ENCODE results near the gene ANXA4.
A peak's percentile ranks its signal among the peaks of the same experiment; 100 is the strongest.
"Not testable (repeated sequence)": the region's sequence is repeated elsewhere in the genome, so short reads cannot be mapped to it uniquely, and the experiment has no call there.

ANXA4 gene

GRCh38 chr2:69721022-69721421 is 20.9 kb upstream of the ANXA4 start:
- no peak for DNase-seq

- no peak for DNase-seq
Observed at GRCh38 chr2:69723791-69724190, 18.1 kb upstream of the ANXA4 start.

DNA sequence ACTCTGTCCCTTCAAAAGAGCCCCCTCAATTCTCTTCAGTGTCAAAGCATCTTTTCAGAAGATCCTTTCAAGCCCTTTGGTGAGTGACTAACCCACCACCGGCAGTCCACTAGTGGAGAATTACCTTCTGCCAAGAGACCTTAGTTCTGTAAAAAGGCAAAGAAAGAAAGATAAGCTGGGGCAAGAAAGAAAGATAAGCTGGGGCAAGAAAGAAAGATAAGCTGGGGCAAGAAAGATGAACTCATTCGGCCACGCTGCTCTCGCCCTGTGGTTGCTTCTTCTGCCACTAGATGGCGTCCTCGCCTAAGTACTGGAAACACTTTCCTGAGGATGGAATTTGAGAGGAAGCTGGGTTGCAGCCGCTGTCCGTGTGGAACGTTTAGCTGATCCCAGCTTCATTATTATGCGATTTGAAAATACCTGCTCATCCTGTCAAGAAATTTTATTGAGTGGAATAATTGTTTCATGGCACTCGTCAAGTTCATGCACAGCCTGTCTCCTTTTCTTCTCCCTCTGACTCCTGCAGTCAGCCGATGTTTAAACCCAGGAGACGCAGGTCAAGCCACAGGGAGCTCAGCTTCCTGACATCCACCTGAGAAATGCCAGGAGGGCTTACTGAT is 17.3 kb upstream of the ANXA4 start:
- DNase-seq, result peak; percentile 91

DNA sequence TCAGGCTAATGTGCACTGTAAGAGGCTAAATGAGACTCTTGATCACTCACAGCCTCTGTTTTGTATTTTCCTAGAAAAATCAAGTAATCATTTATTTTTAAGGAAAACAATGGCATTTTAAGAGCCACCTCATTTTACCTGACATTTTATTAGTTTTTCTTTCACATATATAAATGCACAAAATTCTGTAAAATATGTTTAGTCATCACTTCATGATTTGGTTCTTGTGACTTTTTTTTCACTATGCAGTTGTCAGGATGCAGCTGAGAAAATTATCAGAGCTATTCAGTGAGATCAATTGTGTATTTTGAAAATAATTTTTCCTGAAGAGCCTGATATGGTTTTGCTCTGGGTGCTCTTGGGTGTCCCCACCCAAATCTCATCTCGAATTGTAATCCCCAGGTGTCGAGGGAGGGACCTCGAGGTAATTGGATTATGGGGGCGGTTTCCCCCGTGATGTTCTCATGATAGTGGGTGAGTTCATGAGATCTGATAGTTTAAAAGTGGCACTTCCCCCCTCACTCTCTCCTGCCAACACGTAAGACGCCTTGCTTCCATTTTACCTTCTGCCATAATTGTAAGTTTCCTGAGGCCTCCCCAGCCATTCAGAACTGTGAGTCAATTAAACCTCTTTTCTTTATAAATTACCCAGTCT is 16.1 kb upstream of the ANXA4 start:
- DNase-seq, result no peak

DNA sequence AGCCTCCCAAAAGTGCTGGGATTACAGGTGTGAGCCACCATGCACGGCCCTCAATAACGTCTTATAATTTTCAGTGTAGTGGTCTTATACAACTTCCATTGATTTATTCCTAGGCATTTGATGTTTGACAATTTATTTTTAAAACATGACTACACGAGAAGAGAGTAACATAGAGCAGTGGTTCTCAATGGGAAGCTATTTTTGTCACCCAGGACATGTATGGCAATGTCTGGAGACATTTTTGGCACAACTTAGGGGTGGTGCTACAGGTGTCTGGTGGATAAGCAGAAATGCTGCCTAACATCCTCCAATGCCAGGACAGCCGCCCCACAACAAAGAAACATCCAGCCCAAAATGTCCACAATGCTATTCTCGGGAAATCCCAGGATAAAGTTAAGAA is 12.7 kb upstream of the ANXA4 start:
- DNase-seq, result no peak

DNA sequence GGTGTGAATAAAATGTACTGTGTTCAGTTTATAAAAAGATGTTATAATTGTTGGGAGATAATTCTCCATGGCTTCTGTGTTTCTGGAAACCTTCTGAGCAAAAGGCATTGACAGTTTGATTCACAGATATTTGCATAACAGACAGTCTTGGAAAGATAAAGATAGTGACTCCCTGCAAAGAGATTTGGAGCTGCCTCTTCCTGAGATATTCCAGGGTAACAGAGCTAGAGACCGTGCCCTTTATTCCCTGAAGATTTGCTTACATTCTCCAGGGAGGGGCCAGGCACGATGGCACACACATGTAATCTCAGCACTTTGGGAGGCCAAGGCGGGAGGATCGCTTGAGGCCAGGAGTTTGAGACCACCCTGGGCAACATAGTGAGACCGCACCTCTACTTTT is 12.2 kb upstream of the ANXA4 start:
- DNase-seq, result no peak

DNA sequence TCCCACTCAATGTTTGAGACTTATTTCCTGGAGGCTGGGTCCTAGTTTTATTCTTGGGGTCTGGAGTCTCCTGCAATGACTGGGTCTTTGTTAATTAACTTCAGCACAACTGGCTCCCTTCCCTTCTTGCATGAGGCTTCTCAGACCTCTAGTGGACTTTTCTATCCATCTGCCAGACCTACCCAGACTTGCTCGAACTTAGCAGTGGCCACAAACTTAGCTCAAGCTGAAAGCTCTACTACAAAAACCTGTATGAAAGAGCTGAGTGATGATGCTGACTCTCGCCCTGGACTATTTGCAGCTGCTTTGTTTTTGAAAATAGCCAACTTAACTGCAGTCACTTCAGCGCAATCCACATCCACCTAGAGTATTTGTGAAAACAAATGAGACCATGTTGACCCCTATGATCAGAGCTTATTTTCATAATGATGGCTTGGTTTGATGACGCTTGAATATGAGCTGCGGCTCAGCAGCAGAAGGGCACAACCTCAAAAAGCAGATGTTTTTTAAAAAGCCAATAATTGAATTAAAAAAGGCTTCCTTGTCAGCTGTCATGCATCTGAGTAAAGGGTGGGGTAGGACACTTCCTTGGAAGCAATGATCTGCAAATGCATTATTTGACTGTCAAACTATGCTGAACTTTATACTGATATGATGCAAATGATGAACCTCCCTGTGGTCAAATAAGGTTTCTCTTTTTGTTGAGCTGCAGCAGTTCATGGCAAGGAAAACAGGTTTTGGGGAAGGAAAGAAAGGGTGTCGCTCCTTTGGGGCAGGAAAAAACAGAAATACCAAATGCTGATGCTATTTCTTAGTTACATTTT is 10.6 kb upstream of the ANXA4 start:
- no peak for DNase-seq

DNA sequence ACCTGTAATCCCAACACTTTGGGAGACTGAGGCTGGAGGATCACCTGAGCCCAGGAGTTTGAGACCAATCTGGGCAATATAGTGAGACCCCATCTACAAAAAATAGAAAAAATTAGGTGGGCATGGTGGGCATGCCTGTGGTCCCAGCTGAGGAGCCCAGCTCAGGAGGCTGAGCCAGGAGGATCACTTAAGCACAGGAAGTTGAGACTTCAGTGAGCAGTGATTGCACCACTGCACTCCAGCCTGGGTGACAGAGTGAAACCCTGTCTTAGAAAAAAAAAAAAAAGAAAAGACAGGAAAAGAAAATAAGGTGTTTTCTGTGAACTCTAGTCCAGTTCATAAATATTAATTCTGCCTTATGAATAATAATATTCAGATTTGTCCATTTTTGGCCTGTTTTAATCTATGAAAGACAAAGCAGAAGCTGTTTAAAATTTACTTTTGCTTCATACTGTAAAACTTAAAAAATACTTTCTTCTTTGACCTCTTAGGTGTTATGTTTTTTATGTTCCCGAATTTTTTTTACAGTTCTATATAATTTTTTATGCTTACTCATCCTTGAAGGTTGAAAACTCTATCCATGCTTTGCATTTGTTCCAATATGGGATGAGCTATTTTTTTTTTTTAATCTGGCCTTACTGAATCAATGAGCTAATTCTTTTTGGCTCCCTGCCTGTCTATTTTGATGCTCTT is 8.4 kb upstream of the ANXA4 start:
- DNase-seq, result no peak

- no peak for DNase-seq
Observed at GRCh38 chr2:69734035-69734611, 7.8 kb upstream of the ANXA4 start.

GRCh38 chr2:69734854-69735544 is 6.9 kb upstream of the ANXA4 start:
- DNase-seq, result no peak

- no peak for DNase-seq
Observed at GRCh38 chr2:69735686-69736085, 6.2 kb upstream of the ANXA4 start.

GRCh38 chr2:69738149-69738548 is 3.8 kb upstream of the ANXA4 start:
- DNase-seq, result not testable (repeated sequence)

- no peak for DNase-seq
Observed at GRCh38 chr2:69740502-69740951, 1.4 kb upstream of the ANXA4 start.

DNA sequence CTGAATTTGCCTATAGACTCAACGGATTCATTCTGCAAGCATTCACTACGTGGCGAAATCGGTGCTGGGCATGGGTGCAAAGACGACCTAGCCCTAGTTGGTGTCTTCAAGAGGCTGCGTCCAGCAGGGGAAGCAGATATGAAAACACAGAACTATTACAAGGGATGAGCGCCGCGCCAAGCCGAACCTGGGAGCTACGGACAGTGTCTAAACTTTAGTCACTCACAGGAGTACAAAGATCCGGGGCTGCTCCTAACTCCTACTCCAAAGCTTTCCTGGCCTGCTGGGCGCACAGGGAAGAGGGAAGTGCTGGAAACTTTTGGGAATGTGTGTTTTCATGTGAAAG is 732 bp upstream of the ANXA4 start:
- peak; percentile 48 for DNase-seq

DNA sequence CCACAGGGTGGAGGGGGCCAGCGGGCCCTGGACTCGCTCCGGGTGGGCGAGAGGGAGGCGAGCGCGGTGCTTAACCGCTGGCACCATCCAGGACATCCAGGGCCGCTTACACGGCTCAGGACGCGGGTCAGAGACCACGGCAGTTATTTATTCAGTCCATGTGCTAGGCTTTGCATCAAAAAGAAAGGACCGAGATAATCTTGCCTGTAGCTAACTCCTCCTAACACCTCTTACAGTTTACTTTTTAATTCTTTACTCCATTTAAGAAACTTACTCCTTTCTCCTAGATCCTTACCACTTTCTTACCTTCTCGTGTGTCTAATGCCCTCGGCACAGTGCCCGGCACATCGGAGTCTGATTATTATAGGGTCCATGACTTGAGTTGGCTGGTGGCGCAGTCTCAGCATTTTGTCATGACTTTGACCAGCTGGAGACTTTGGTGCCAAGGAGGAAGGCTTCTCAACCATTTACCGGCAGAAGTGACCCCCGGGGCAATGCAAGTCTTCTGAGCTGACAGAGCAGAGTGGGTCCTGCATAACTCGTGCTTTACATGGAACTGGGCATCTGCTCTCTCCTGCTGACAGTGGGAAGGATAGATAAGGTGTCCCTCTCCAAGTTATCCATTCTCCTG is 503 bp downstream of the ANXA4 start:
- no peak for DNase-seq

- DNase-seq, result no peak
Observed at GRCh38 chr2:69743847-69744264, 1.9 kb downstream of the ANXA4 start.

GRCh38 chr2:69744456-69744855 is 2.5 kb downstream of the ANXA4 start:
- DNase-seq, result no peak

- no peak for DNase-seq
Observed at GRCh38 chr2:69745035-69745434, 3.1 kb downstream of the ANXA4 start.

DNA sequence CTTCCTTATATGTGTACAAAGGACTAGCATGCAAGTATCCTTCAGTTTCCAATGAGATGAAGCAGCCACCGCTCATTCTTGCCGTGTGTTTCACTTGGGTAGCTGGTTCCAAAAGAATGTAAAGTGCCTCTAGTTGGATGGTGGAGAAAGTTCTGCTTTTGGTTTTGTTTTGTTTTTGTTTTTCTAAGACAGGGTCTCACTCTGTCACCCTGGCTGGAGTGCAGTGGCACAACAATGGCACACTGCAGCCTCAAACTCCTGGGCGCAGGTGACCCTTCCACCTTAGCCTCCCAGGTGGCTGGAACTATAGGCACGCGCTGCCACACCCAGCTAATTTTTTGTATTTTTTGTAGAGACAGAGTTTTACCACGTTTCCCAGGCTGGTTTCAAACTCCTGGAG is 8.3 kb downstream of the ANXA4 start:
- DNase-seq, result no peak

DNA sequence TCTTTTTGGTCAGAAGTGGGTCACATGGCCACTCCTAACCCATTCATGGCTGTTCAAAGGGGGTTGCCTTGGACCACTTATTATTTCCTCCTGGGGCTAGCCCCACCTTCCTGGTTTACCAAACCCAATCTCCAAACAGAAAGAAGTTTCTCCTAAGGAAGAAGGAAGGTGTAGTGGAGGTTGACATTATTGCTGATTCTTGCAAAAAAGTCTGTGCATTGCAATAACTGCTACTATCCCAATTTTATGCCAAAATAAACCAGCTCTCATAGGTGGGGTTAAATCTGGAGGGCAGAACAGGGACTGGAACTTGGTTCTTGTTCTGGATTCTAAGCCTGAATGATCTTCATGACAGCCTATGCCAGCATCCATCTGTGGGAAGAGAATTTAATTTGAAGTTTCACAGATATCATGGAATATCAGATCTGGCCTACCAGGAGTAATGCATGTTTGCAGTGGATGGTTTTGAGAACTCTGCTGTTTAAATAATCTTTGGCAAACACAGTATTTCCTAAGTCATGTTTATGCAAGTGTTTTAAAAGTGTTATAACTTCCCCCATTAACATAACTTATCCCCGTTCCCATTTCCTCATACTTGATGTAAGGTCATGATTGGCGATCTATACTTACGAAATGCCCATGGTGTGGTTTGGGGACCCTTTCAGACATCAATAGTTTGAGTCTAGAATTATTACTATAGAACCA is 11.9 kb downstream of the ANXA4 start:
- no peak for DNase-seq

DNA sequence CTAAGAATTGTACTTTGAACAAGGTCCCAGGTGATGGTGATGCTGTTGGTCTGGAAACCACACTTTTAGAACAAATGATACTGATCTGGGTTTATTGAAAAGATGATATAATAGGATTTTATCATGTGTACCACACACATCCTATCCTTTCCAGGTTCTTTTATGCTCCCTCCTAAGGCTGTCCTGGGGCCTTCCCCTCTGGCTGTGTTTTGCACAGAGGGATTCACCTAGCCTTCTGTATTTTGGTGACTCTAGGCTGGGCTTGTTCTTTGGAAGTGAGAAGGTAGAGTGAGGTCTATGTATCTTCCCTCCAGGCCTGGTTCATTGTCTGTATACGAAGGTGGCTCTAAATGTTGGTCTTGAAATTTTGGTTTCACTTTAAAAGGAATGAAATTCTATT is 12.7 kb downstream of the ANXA4 start:
- no peak for DNase-seq

Measured in stimulated activated CD4-positive, alpha-beta T cell treated with anti-CD3 and anti-CD28 coated beads, Interleukin-15, amount 100 ng/mL, for 24 hours (primary cell).